GM23338 (cell line): ENCODE data around the gene TIMM8B. TPM values are rescaled to one million over a fixed set of nuclear protein-coding genes. Genes with fewer than 3 reads are reported as not detected.

Experiments used
- ATAC-seq: fragments of 200-7000 bp; cut with Tn5 transposase; 3 replicates; pipeline ENCODE4 v1.9.1; 2020
- DNase-seq: peaks from one replicate; pipeline ENCODE4 v3.0.0-alpha.2; 2015; ENCODE audit warnings: low spot score
- H2AFZ ChIP-seq: fragments of 200-600 bp; sonication (generic); 2 replicates; pipeline ENCODE4 v1.8.0; 2016; ENCODE audit warnings: antibody characterized with exemption, mild to moderate bottlenecking, moderate library complexity
- H3F3A ChIP-seq: fragments of 200-600 bp; sonication (generic); replicated peaks from 2 replicates; pipeline ENCODE4 v1.8.0; 2017; ENCODE audit warnings: antibody characterized with exemption, mixed run types, low read depth
- H3K27ac ChIP-seq: fragments of 200-600 bp; sonication (generic); 2 replicates; pipeline ENCODE4 v1.6.1; 2016; ENCODE audit warnings: low read depth
- H3K27me3 ChIP-seq: fragments of 200-600 bp; sonication (generic); 2 replicates; pipeline ENCODE4 v1.8.0; 2016; ENCODE audit warnings: mild to moderate bottlenecking, mixed run types, moderate library complexity; ENCODE audit not compliant: insufficient read depth
- H3K36me3 ChIP-seq: fragments of 200-600 bp; sonication (generic); 2 replicates; pipeline ENCODE4 v1.8.0; 2016; ENCODE audit warnings: mild to moderate bottlenecking; ENCODE audit not compliant: insufficient read depth
- H3K4me1 ChIP-seq: fragments of 200-600 bp; sonication (generic); 2 replicates; pipeline ENCODE4 v1.8.0; 2016; ENCODE audit warnings: mild to moderate bottlenecking, moderate library complexity; ENCODE audit not compliant: insufficient read depth
- H3K4me2 ChIP-seq: fragments of 200-600 bp; sonication (generic); 2 replicates; pipeline ENCODE4 v1.7.1; 2017; ENCODE audit warnings: mixed run types
- H3K4me3 ChIP-seq: fragments of 200-600 bp; sonication (generic); 2 replicates; pipeline ENCODE4 v1.6.1; 2016; ENCODE audit warnings: mixed run types
- H3K79me2 ChIP-seq: fragments of 200-600 bp; sonication (generic); replicated peaks from 2 replicates; pipeline ENCODE4 v1.8.0; 2017; ENCODE audit warnings: mild to moderate bottlenecking; ENCODE audit not compliant: insufficient read depth
- H3K9me2 ChIP-seq: fragments of 200-600 bp; sonication (generic); 2 replicates; pipeline ENCODE4 v1.8.0; 2017; ENCODE audit not compliant: insufficient read depth
- H4K20me1 ChIP-seq: fragments of 200-600 bp; sonication (generic); replicated peaks from 2 replicates; pipeline ENCODE4 v1.8.0; 2017; ENCODE audit warnings: mild to moderate bottlenecking; ENCODE audit not compliant: insufficient read depth
- H3K27ac Mint-ChIP-seq: 2 replicates; pipeline ENCODE4 v1.8.0; 2020; ENCODE audit warnings: inconsistent platforms, mild to moderate bottlenecking, moderate library complexity, mixed read lengths
- H3K27me3 Mint-ChIP-seq: 3 replicates; pipeline ENCODE4 v1.8.0; 2022; ENCODE audit warnings: low read depth, mild to moderate bottlenecking, moderate library complexity, mixed read lengths, inconsistent platforms; ENCODE audit not compliant: insufficient read depth, poor library complexity
- H3K36me3 Mint-ChIP-seq: 3 replicates; pipeline ENCODE4 v1.8.0; 2021; ENCODE audit warnings: low read depth, mild to moderate bottlenecking, inconsistent platforms, moderate library complexity, mixed read lengths
- H3K4me1 Mint-ChIP-seq: 3 replicates; pipeline ENCODE4 v1.8.0; 2020; ENCODE audit warnings: mild to moderate bottlenecking, inconsistent platforms, mixed read lengths
- H3K4me3 Mint-ChIP-seq: 3 replicates; pipeline ENCODE4 v1.8.0; 2021; ENCODE audit warnings: moderate library complexity, mild to moderate bottlenecking, inconsistent platforms, mixed read lengths
- H3K9me3 Mint-ChIP-seq: 3 replicates; pipeline ENCODE4 v1.8.0; 2020; ENCODE audit warnings: moderate library complexity, mild to moderate bottlenecking, inconsistent platforms, mixed read lengths
- CREB1 ChIP-seq: fragments of 250-450 bp; sonication (Bioruptor Pico); IDR thresholded peaks from 2 replicates; pipeline ENCODE4 v1.5.0; 2020; ENCODE audit warnings: low read depth, mild to moderate bottlenecking, moderate library complexity
- JUNB ChIP-seq: IDR thresholded peaks from one replicate; pipeline ENCODE4 v1.6.1; 2016; ENCODE audit warnings: antibody characterized with exemption; ENCODE audit not compliant: unreplicated experiment
- POLR2AphosphoS5 ChIP-seq: IDR thresholded peaks from 2 replicates; pipeline ENCODE4 v1.6.1; 2016; ENCODE audit warnings: antibody characterized with exemption, low read depth
- polyA plus RNA-seq: library from polyadenylated mRNA; unstranded; fragments of >200 nt; fragmentation: Nextera tagmentation; extraction: Ambion mirVana; gene quantifications from 2 replicates; pipeline ENCODE4 v1.2.1, GENCODE V29; 2016
- total RNA-seq: library from RNA; depleted of rRNA; stranded (reverse); fragments of >200 nt; shearing (Covaris generic); gene quantifications from 2 replicates; pipeline ENCODE4 v1.2.3, GENCODE V29; 2014
- TF ChIP-seq, protein P1 (sequence below): fragments of 250-450 bp; sonication (Bioruptor Pico); IDR thresholded peaks from 2 replicates; pipeline ENCODE4 v1.5.0; 2020; ENCODE audit warnings: mild to moderate bottlenecking, moderate library complexity
- TF ChIP-seq, protein P2 (sequence below), 2 experiments: fragments of 200-600 bp in 1 of 2; sonication (generic) in 1 of 2; conservative IDR thresholded peaks; 2 replicates each; pipeline versions ENCODE4 v1.5.1 to v1.6.1; 2016 to 2017; ENCODE audit warnings: antibody characterized with exemption in 2 of 2, low read depth in 2 of 2, mild to moderate bottlenecking in 2 of 2, moderate library complexity in 1 of 2

The TIMM8B gene
- total and polyA plus RNA-seq, 2 experiments from 2014 or later: 52.4 to 251 TPM

DNA sequence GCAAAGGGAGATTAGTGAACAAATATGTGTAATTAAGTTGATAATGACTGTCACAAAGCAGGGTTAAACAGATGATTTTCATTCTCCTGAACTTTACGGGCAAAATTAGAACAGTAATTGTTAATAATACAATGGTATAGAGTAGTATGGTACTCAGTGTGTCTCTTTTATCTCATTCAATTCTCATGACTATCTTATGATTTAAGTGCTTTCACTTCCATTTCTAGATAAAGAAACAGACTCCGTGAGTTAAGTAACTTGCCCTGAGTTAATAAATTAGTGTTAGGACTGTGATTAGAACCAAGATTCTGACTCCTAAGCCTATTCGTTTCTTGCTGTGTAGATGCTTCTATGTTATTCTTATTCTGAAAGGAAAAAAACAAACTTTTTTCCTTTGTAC lies 34.8 kb downstream of the TIMM8B start:
- peaks cover 78% of the 10 kb centered on the region for H3K36me3 Mint-ChIP-seq
- TF ChIP-seq POLR2AphosphoS5 (no peak), JUNB (no peak), CREB1 (CRISPR knock-in tag) (no peak)
- TF ChIP-seq, protein P1, sequence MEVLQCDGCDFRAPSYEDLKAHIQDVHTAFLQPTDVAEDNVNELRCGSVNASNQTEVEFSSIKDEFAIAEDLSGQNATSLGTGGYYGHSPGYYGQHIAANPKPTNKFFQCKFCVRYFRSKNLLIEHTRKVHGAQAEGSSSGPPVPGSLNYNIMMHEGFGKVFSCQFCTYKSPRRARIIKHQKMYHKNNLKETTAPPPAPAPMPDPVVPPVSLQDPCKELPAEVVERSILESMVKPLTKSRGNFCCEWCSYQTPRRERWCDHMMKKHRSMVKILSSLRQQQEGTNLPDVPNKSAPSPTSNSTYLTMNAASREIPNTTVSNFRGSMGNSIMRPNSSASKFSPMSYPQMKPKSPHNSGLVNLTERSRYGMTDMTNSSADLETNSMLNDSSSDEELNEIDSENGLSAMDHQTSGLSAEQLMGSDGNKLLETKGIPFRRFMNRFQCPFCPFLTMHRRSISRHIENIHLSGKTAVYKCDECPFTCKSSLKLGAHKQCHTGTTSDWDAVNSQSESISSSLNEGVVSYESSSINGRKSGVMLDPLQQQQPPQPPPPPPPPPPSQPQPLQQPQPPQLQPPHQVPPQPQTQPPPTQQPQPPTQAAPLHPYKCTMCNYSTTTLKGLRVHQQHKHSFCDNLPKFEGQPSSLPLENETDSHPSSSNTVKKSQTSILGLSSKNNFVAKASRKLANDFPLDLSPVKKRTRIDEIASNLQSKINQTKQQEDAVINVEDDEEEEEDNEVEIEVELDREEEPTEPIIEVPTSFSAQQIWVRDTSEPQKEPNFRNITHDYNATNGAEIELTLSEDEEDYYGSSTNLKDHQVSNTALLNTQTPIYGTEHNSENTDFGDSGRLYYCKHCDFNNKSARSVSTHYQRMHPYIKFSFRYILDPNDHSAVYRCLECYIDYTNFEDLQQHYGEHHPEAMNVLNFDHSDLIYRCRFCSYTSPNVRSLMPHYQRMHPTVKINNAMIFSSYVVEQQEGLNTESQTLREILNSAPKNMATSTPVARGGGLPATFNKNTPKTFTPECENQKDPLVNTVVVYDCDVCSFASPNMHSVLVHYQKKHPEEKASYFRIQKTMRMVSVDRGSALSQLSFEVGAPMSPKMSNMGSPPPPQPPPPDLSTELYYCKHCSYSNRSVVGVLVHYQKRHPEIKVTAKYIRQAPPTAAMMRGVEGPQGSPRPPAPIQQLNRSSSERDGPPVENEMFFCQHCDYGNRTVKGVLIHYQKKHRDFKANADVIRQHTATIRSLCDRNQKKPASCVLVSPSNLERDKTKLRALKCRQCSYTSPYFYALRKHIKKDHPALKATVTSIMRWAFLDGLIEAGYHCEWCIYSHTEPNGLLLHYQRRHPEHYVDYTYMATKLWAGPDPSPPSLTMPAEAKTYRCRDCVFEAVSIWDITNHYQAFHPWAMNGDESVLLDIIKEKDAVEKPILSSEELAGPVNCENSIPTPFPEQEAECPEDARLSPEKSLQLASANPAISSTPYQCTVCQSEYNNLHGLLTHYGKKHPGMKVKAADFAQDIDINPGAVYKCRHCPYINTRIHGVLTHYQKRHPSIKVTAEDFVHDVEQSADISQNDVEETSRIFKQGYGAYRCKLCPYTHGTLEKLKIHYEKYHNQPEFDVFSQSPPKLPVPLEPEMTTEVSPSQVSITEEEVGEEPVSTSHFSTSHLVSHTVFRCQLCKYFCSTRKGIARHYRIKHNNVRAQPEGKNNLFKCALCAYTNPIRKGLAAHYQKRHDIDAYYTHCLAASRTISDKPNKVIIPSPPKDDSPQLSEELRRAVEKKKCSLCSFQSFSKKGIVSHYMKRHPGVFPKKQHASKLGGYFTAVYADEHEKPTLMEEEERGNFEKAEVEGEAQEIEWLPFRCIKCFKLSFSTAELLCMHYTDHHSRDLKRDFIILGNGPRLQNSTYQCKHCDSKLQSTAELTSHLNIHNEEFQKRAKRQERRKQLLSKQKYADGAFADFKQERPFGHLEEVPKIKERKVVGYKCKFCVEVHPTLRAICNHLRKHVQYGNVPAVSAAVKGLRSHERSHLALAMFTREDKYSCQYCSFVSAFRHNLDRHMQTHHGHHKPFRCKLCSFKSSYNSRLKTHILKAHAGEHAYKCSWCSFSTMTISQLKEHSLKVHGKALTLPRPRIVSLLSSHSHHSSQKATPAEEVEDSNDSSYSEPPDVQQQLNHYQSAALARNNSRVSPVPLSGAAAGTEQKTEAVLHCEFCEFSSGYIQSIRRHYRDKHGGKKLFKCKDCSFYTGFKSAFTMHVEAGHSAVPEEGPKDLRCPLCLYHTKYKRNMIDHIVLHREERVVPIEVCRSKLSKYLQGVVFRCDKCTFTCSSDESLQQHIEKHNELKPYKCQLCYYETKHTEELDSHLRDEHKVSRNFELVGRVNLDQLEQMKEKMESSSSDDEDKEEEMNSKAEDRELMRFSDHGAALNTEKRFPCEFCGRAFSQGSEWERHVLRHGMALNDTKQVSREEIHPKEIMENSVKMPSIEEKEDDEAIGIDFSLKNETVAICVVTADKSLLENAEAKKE: no peak

DNA sequence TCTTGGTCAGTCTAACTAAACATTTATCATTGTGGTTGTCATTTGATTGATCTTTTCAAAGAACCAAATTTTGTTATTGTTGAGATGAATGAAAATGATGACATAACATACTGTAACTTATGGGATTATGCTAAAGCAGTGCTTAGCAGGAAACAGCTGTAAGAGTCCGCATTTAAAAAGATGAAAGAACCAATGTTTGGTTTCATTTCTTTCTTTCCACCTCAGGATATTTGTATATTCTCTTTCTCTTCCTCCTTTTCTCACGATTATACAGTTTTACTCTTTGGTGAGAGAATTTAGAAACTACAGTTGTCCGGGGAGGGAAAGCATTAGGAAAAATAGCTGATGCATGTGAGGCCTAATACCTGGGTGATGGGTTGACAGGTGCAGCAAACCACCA lies 35.8 kb downstream of the TIMM8B start:
- Histone ChIP-seq H3K4me2 (no peak overlapping the region), H3K4me3 (no peak overlapping the region), H2AFZ (no peak overlapping the region), H3K4me1 (no peaks in the 10 kb centered on the region), H3K79me2 (peaks cover 26% of the 10 kb centered on the region), H3K36me3 (peaks cover 48% of the 10 kb centered on the region), H3K27me3 (no peaks in the 10 kb centered on the region), H3K9me2 (no peaks in the 10 kb centered on the region), H3K27ac (no peak overlapping the region), H4K20me1 (peaks cover 13% of the 10 kb centered on the region; the same call in 1 of the 2 replicates), H3F3A (no peaks in the 10 kb centered on the region)
- Mint-ChIP-seq H3K4me3 (no peak overlapping the region), H3K36me3 (peaks cover 82% of the 10 kb centered on the region), H3K27me3 (peaks cover 3% of the 10 kb centered on the region), H3K9me3 (no peaks in the 10 kb centered on the region), H3K27ac (no peak overlapping the region), H3K4me1 (no peaks in the 10 kb centered on the region)
- DNase-seq (no peak), ATAC-seq (no peak)
- TF ChIP-seq, protein P2, sequence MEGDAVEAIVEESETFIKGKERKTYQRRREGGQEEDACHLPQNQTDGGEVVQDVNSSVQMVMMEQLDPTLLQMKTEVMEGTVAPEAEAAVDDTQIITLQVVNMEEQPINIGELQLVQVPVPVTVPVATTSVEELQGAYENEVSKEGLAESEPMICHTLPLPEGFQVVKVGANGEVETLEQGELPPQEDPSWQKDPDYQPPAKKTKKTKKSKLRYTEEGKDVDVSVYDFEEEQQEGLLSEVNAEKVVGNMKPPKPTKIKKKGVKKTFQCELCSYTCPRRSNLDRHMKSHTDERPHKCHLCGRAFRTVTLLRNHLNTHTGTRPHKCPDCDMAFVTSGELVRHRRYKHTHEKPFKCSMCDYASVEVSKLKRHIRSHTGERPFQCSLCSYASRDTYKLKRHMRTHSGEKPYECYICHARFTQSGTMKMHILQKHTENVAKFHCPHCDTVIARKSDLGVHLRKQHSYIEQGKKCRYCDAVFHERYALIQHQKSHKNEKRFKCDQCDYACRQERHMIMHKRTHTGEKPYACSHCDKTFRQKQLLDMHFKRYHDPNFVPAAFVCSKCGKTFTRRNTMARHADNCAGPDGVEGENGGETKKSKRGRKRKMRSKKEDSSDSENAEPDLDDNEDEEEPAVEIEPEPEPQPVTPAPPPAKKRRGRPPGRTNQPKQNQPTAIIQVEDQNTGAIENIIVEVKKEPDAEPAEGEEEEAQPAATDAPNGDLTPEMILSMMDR (conservative IDR thresholded peaks at IDR 0.05; ENCODE audit: low read depth in 2 of 2): no peak

More for the DNA sequence above, 34.8 kb downstream of the TIMM8B start:
- Histone ChIP-seq H3K4me2 (no peak overlapping the region), H3F3A (0 out of 2 replicates have a peak, but pooled peaks cover 3% of the 10 kb centered on the region), H3K27me3 (no peaks in the 10 kb centered on the region), H3K4me1 (no peaks in the 10 kb centered on the region), H3K4me3 (no peak overlapping the region), H3K36me3 (peaks cover 46% of the 10 kb centered on the region), H3K79me2 (peaks cover 31% of the 10 kb centered on the region), H4K20me1 (peaks cover 13% of the 10 kb centered on the region; the same call in 1 of the 2 replicates), H3K9me2 (no peaks in the 10 kb centered on the region), H2AFZ (no peak overlapping the region), H3K27ac (no peak overlapping the region)
- no peak overlapping the region for H3K4me3 Mint-ChIP-seq
- no peaks in the 10 kb centered on the region for H3K9me3 Mint-ChIP-seq
- no peaks in the 10 kb centered on the region for H3K4me1 Mint-ChIP-seq
- no peak for DNase-seq
- no peak overlapping the region for H3K27ac Mint-ChIP-seq
- H3K27me3 Mint-ChIP-seq: peaks cover 3% of the 10 kb centered on the region
- no peak for ATAC-seq
